IMR-90 (cell line): ENCODE results near the gene PBX4. TPM values are rescaled to one million over a fixed set of nuclear protein-coding genes. Genes with fewer than 3 reads are reported as not detected.

Experiments used
- ATAC-seq: fragments of 200-7000 bp; cut with Tn5 transposase; 2 replicates; pipeline ENCODE4 v1.9.1; 2020; ENCODE audit warnings: low read depth, mild to moderate bottlenecking, moderate library complexity
- BruUV-seq: library from RNA; stranded (reverse); fragments of 400-500 nt; replicated peaks from 2 replicates; lab custom pipeline; 2021; lab: Mats Ljungman, UMichigan
- CTCF ChIA-PET: fragments of 300-600 bp; formaldehyde crosslinking; extraction: SDS; loops from one replicate; lab custom pipeline; 2021; ENCODE audit warnings: antibody characterized with exemption; lab: Yijun Ruan, JAX
- POLR2A ChIA-PET: fragments of 300-600 bp; sonication (Branson Sonifier 250); formaldehyde crosslinking; loops from one replicate; lab custom pipeline; 2022; ENCODE audit warnings: antibody characterized with exemption; ENCODE audit not compliant: unreplicated experiment; lab: Charles Lee
- DNase-seq: peaks from one replicate; pipeline ENCODE4 v3.0.0; 2013
- H2AFZ ChIP-seq: replicated peaks from 2 replicates; pipeline ENCODE3; 2013; ENCODE audit warnings: low read length, mild to moderate bottlenecking; ENCODE audit not compliant: poor library complexity
- H2AK5ac ChIP-seq: 2 replicates; pipeline ENCODE4 v1.6.1; 2013; ENCODE audit warnings: low read depth, low read length, inconsistent platforms
- H2AK9ac ChIP-seq: replicated peaks from 2 replicates; pipeline ENCODE3; 2013; ENCODE audit warnings: mild to moderate bottlenecking, low read depth, low read length, moderate library complexity; ENCODE audit not compliant: poor library complexity
- H2BK120ac ChIP-seq: 2 replicates; pipeline ENCODE4 v1.6.1; 2013; ENCODE audit warnings: low read depth, low read length, inconsistent platforms
- H2BK15ac ChIP-seq: 3 replicates; pipeline ENCODE4 v1.6.1; 2013; ENCODE audit warnings: low read depth, low read length, inconsistent platforms
- H2BK20ac ChIP-seq: 2 replicates; pipeline ENCODE4 v1.6.1; 2013; ENCODE audit warnings: low read depth, mild to moderate bottlenecking, inconsistent platforms, low read length, moderate library complexity
- H2BK5ac ChIP-seq: 2 replicates; pipeline ENCODE4 v1.6.1; 2013; ENCODE audit warnings: mild to moderate bottlenecking, low read depth, low read length, inconsistent platforms; ENCODE audit not compliant: poor library complexity, severe bottlenecking
- H3K14ac ChIP-seq: replicated peaks from 2 replicates; pipeline ENCODE4 v1.6.1; 2013; ENCODE audit warnings: low read depth, low read length, inconsistent platforms
- H3K18ac ChIP-seq: 2 replicates; pipeline ENCODE4 v1.6.1; 2013; ENCODE audit warnings: low read depth, low read length, control low read depth
- H3K23ac ChIP-seq: 2 replicates; pipeline ENCODE4 v1.6.1; 2013; ENCODE audit warnings: low read depth, low read length, inconsistent platforms
- H3K27ac ChIP-seq: 2 replicates; pipeline ENCODE4 v1.5.1; 2013; ENCODE audit warnings: mild to moderate bottlenecking, control low read depth, low read length; ENCODE audit not compliant: insufficient read depth
- H3K27me3 ChIP-seq: 2 replicates; pipeline ENCODE4 v1.6.1; 2013; ENCODE audit warnings: low read length; ENCODE audit not compliant: control insufficient read depth, insufficient read depth
- H3K36me3 ChIP-seq: 2 replicates; pipeline ENCODE4 v1.6.1; 2013; ENCODE audit warnings: low read length, mixed read lengths; ENCODE audit not compliant: control insufficient read depth, insufficient read depth
- H3K4ac ChIP-seq: 2 replicates; pipeline ENCODE4 v1.6.1; 2013; ENCODE audit warnings: low read depth, low read length, inconsistent platforms
- H3K4me1 ChIP-seq: 2 replicates; pipeline ENCODE4 v1.6.1; 2013; ENCODE audit warnings: low read length, mixed read lengths; ENCODE audit not compliant: control insufficient read depth, insufficient read depth
- H3K4me2 ChIP-seq: 2 replicates; pipeline ENCODE4 v1.6.1; 2013; ENCODE audit warnings: low read depth, mild to moderate bottlenecking, control low read depth, low read length, moderate library complexity
- H3K4me3 ChIP-seq: 2 replicates; pipeline ENCODE4 v1.5.1; 2013; ENCODE audit warnings: low read depth, mild to moderate bottlenecking, control low read depth, low read length, moderate library complexity; ENCODE audit not compliant: insufficient read depth
- H3K56ac ChIP-seq: 2 replicates; pipeline ENCODE4 v1.6.1; 2013; ENCODE audit warnings: low read length, inconsistent platforms; ENCODE audit not compliant: insufficient read depth; ENCODE audit errors: extremely low read depth
- H3K79me1 ChIP-seq, 2 experiments: 2 replicates each; pipeline ENCODE4 v1.6.1; 2013; ENCODE audit warnings: low read length in 2 of 2, inconsistent platforms in 1 of 2, low read depth in 1 of 2
- H3K9ac ChIP-seq: 2 replicates; pipeline ENCODE4 v1.6.1; 2013; ENCODE audit warnings: low read depth, low read length, control low read depth
- H3K9me1 ChIP-seq: 2 replicates; pipeline ENCODE4 v1.6.1; 2013; ENCODE audit warnings: low read length, inconsistent platforms; ENCODE audit not compliant: insufficient read depth
- H3K9me3 ChIP-seq: 2 replicates; pipeline ENCODE4 v1.6.1; 2013; ENCODE audit warnings: low read length; ENCODE audit not compliant: control insufficient read depth, insufficient read depth
- H4K20me1 ChIP-seq: 2 replicates; pipeline ENCODE4 v1.6.1; 2013; ENCODE audit warnings: low read length, inconsistent platforms; ENCODE audit not compliant: insufficient read depth
- H4K5ac ChIP-seq: 2 replicates; pipeline ENCODE4 v1.6.1; 2013; ENCODE audit warnings: mild to moderate bottlenecking, low read depth, low read length, control low read depth
- H4K8ac ChIP-seq, 2 experiments: 2 replicates each; pipeline ENCODE4 v1.6.1; 2013; ENCODE audit warnings: low read depth in 2 of 2, low read length in 2 of 2, control low read depth in 1 of 2, inconsistent platforms in 1 of 2
- H4K91ac ChIP-seq: 2 replicates; pipeline ENCODE4 v1.6.1; 2013; ENCODE audit warnings: low read depth, low read length, inconsistent platforms; ENCODE audit not compliant: insufficient read depth
- BHLHE40 ChIP-seq: fragments of 150-350 bp; IDR thresholded peaks from 2 replicates; pipeline ENCODE4 v1.6.1; 2016; ENCODE audit warnings: mild to moderate bottlenecking, low read depth, low read length
- CEBPB ChIP-seq: IDR thresholded peaks from 2 replicates; pipeline ENCODE4 v1.6.1; 2012; ENCODE audit warnings: low read depth, low read length, improper control_type of control experiment
- CTCF ChIP-seq: conservative IDR thresholded peaks from 2 replicates; pipeline ENCODE4 v1.5.1; 2012; ENCODE audit warnings: mild to moderate bottlenecking, low read depth, low read length, improper control_type of control experiment
- ELK1 ChIP-seq: fragments of 150-350 bp; IDR thresholded peaks from 2 replicates; pipeline ENCODE4 v1.6.1; 2016; ENCODE audit warnings: low read depth, mild to moderate bottlenecking, low read length, moderate library complexity, borderline replicate concordance
- FOS ChIP-seq: fragments of 150-350 bp; IDR thresholded peaks from 2 replicates; pipeline ENCODE4 v1.6.1; 2016; ENCODE audit warnings: low read depth, low read length
- MAFK ChIP-seq: IDR thresholded peaks from 2 replicates; pipeline ENCODE4 v1.6.1; 2012; ENCODE audit warnings: low read depth, low read length, improper control_type of control experiment
- MXI1 ChIP-seq: IDR thresholded peaks from 2 replicates; pipeline ENCODE4 v1.6.1; 2012; ENCODE audit warnings: low read depth, mild to moderate bottlenecking, low read length, moderate library complexity, borderline replicate concordance
- NFE2L2 ChIP-seq: fragments of 150-350 bp; IDR thresholded peaks from 2 replicates; pipeline ENCODE4 v1.6.1; 2016; ENCODE audit warnings: low read depth, mild to moderate bottlenecking, low read length
- POLR2A ChIP-seq: IDR thresholded peaks from 2 replicates; pipeline ENCODE4 v1.6.1; 2012; ENCODE audit warnings: mild to moderate bottlenecking, low read depth, low read length
- RAD21 ChIP-seq: IDR thresholded peaks from 2 replicates; pipeline ENCODE4 v1.6.1; 2012; ENCODE audit warnings: low read length, improper control_type of control experiment
- RCOR1 ChIP-seq: IDR thresholded peaks from 2 replicates; pipeline ENCODE4 v1.6.1; 2012; ENCODE audit warnings: mild to moderate bottlenecking, low read length, improper control_type of control experiment; ENCODE audit not compliant: insufficient replicate concordance
- RFX5 ChIP-seq: IDR thresholded peaks from 2 replicates; pipeline ENCODE4 v1.8.0; 2012; ENCODE audit warnings: low read depth, mild to moderate bottlenecking, low read length, moderate library complexity
- SMC3 ChIP-seq: fragments of 150-350 bp; IDR thresholded peaks from 2 replicates; pipeline ENCODE4 v1.6.1; 2016; ENCODE audit warnings: low read depth, mild to moderate bottlenecking, antibody characterized with exemption, low read length, moderate library complexity
- USF2 ChIP-seq: fragments of 150-350 bp; IDR thresholded peaks from 2 replicates; pipeline ENCODE4 v1.6.1; 2017; ENCODE audit warnings: mild to moderate bottlenecking, antibody characterized with exemption, low read length, low read depth
- WGBS, 2 experiments: methylation state at CpG; one replicate each; pipeline versions ENCODE4 v1.1.5 to v1.1.7; 2013; ENCODE audit warnings: missing lambda C conversion rate in 2 of 2; ENCODE audit not compliant: insufficient read length in 1 of 2; ENCODE audit errors: extremely low coverage in 2 of 2; 5-methylcytosine and 5-hydroxymethylcytosine counted together
- dilution Hi-C: fragments of 300-500 bp; cut with HindIII; formaldehyde crosslinking; loops from one replicate; pipeline ENCODE4 v1.14.3; 2018; ENCODE audit warnings: low sequenced_read_pairs; ENCODE audit not compliant: unreplicated experiment
- in situ Hi-C: fragments of 300-500 bp; cut with MboI; formaldehyde crosslinking; loops from 3 replicates; pipeline ENCODE4 v1.14.3; 2019; ENCODE audit warnings: low sequenced_read_pairs, inconsistent platforms, mixed read lengths
- intact Hi-C: fragments of 100-400 bp; cut with micrococcal nuclease; formaldehyde crosslinking; loops from 2 replicates; pipeline ENCODE4 v1.10.0; 2022
- polyA plus RNA-seq, 3 experiments: library from polyadenylated mRNA; depleted of rRNA; stranded (reverse); fragments of >200 nt; gene quantifications; 2 replicates each; pipeline ENCODE4 v1.2.3, GENCODE V29; 2012; ENCODE audit warnings: low replicate concordance in 1 of 3
- total RNA-seq: library from RNA; depleted of rRNA; stranded (reverse); fragments of >200 nt; gene quantifications from 2 replicates; pipeline ENCODE4 v1.2.3, GENCODE V29; 2012

PBX4 gene
- total and polyA plus RNA-seq, 2 of the 4 experiments (the other 2 are of a cell fraction): 0.90 to 2.9 TPM

GRCh38 chr19:19581391-19581790 is 37.1 kb downstream of the PBX4 start:
- H3K14ac ChIP-seq: no peak overlapping the region
- H3K27me3 ChIP-seq: no peaks in the 10 kb centered on the region
- H2BK15ac ChIP-seq: no peak overlapping the region
- H2AK5ac ChIP-seq: no peak overlapping the region
- ATAC-seq: no peak
- H2BK5ac ChIP-seq: no peak overlapping the region
- TF ChIP-seq BHLHE40 (no peak), RFX5 (no peak), POLR2A (no peak), MXI1 (no peak), MAFK (no peak), RCOR1 (no peak), FOS (no peak), CTCF (no peak), CEBPB (no peak), RAD21 (no peak), ELK1 (no peak), SMC3 (no peak), USF2 (no peak), NFE2L2 (no peak)
- H3K18ac ChIP-seq: no peak overlapping the region
- H3K36me3 ChIP-seq: no peaks in the 10 kb centered on the region
- WGBS, 2 experiments: 91% methylated on average over 10 of the region's 13 CpGs; no CpG with 5 or more reads in 1 of the 2 experiments
- no peaks in the 10 kb centered on the region for H3K79me1 ChIP-seq
- no TSS peak for BruUV-seq
- no peaks in the 10 kb centered on the region for H3K9me1 ChIP-seq
- H3K4me1 ChIP-seq: no peaks in the 10 kb centered on the region
- no peak overlapping the region for H2BK20ac ChIP-seq
- no peak overlapping the region for H3K4me2 ChIP-seq
- H4K5ac ChIP-seq: no peak overlapping the region
- H4K91ac ChIP-seq: no peak overlapping the region
- H3K4me3 ChIP-seq: no peak overlapping the region
- CTCF ChIA-PET: no interaction called here
- no peak overlapping the region for H4K8ac ChIP-seq
- no peak for DNase-seq
- POLR2A ChIA-PET: no interaction called here
- in situ Hi-C loops (no loop called here), intact Hi-C loops (no loop called here), dilution Hi-C loops (no loop called here)
- no peak overlapping the region for H3K23ac ChIP-seq
- no peak overlapping the region for H2AK9ac ChIP-seq
- H3K9me3 ChIP-seq: no peaks in the 10 kb centered on the region
- H4K20me1 ChIP-seq: no peaks in the 10 kb centered on the region
- H3K9ac ChIP-seq: no peak overlapping the region
- no peak overlapping the region for H3K56ac ChIP-seq
- no peak overlapping the region for H2AFZ ChIP-seq
- no peak overlapping the region for H3K4ac ChIP-seq
- no peak overlapping the region for H3K27ac ChIP-seq
- no peak overlapping the region for H2BK120ac ChIP-seq
